HepG2 (cell line): ENCODE data around the gene ACSS2. TPM values are rescaled to one million over a fixed set of nuclear protein-coding genes. Genes with fewer than 3 reads are reported as not detected.

Experiments
- ARHGAP35 ChIP-seq: sonication (generic); formaldehyde crosslinking; IDR thresholded peaks from 2 replicates; pipeline ENCODE4 v1.9.0; 2022; ENCODE audit warnings: mild to moderate bottlenecking, inconsistent platforms, moderate library complexity, missing genetic modification reagents, borderline replicate concordance
- CBFB ChIP-seq: sonication (generic); formaldehyde crosslinking; IDR thresholded peaks from 2 replicates; pipeline ENCODE4 v1.4.0; 2020; ENCODE audit warnings: missing genetic modification reagents
- CREM ChIP-seq, 2 experiments: sonication (generic) in 1 of 2; formaldehyde crosslinking in 1 of 2; IDR thresholded peaks; 2 replicates each; pipeline versions ENCODE4 v1.4.0 to v1.6.1; 2016 to 2020; ENCODE audit warnings: antibody characterized with exemption in 1 of 2, mild to moderate bottlenecking in 1 of 2, missing genetic modification reagents in 1 of 2
- GLI4 ChIP-seq: sonication (generic); formaldehyde crosslinking; IDR thresholded peaks from 2 replicates; pipeline ENCODE4 v1.5.1; 2020; ENCODE audit warnings: missing genetic modification reagents, mild to moderate bottlenecking, moderate library complexity, borderline replicate concordance
- HOXA5 ChIP-seq: sonication (generic); formaldehyde crosslinking; IDR thresholded peaks from 2 replicates; pipeline ENCODE4 v1.4.0; 2020; ENCODE audit warnings: missing genetic modification reagents
- IRF2 ChIP-seq: IDR thresholded peaks from 2 replicates; pipeline ENCODE4 v1.6.1; 2018; ENCODE audit warnings: missing genetic modification reagents, missing compliant biosample characterization
- KLF6 ChIP-seq: IDR thresholded peaks from 2 replicates; pipeline ENCODE4 v1.8.0; 2016; ENCODE audit warnings: missing biosample characterization, missing genetic modification reagents
- LCORL ChIP-seq, 2 experiments: fragments of 450-650 bp in 1 of 2; sonication (generic) in 1 of 2; formaldehyde crosslinking in 1 of 2; IDR thresholded peaks; 2 replicates each; pipeline versions ENCODE4 v1.5.0 to v1.6.1; 2017 to 2020; ENCODE audit warnings: antibody characterized with exemption in 1 of 2, missing genetic modification reagents in 1 of 2
- MAF1 ChIP-seq: sonication (generic); formaldehyde crosslinking; IDR thresholded peaks from 2 replicates; pipeline ENCODE4 v1.5.0; 2020; ENCODE audit warnings: missing genetic modification reagents, borderline replicate concordance
- MIXL1 ChIP-seq: IDR thresholded peaks from 2 replicates; pipeline ENCODE4 v1.6.1; 2016
- NBN ChIP-seq: fragments of 450-650 bp; conservative IDR thresholded peaks from 2 replicates; pipeline ENCODE4 v1.6.1; 2017
- RARA ChIP-seq: IDR thresholded peaks from 2 replicates; pipeline ENCODE4 v1.6.1; 2016; ENCODE audit warnings: missing genetic modification reagents, missing compliant biosample characterization
- ZBTB43 ChIP-seq: sonication (generic); formaldehyde crosslinking; conservative IDR thresholded peaks from 2 replicates; pipeline ENCODE4 v1.4.0; 2020; ENCODE audit warnings: missing genetic modification reagents
- ZMYM4 ChIP-seq: sonication (generic); formaldehyde crosslinking; IDR thresholded peaks from 2 replicates; pipeline ENCODE4 v1.8.1; 2023; ENCODE audit warnings: mild to moderate bottlenecking, missing genetic modification reagents
- ZNF234 ChIP-seq: sonication (generic); formaldehyde crosslinking; conservative IDR thresholded peaks from 2 replicates; pipeline ENCODE4 v1.5.1; 2020; ENCODE audit warnings: mild to moderate bottlenecking, missing genetic modification reagents
- ZNF317 ChIP-seq: sonication (generic); formaldehyde crosslinking; IDR thresholded peaks from 2 replicates; pipeline ENCODE4 v1.5.0; 2020; ENCODE audit warnings: mild to moderate bottlenecking, missing genetic modification reagents
- ZNF691 ChIP-seq: sonication (generic); formaldehyde crosslinking; IDR thresholded peaks from 2 replicates; pipeline ENCODE4 v1.4.0; 2020; ENCODE audit warnings: missing genetic modification reagents, low read depth, mild to moderate bottlenecking, borderline replicate concordance
- ZNF768 ChIP-seq: sonication (generic); formaldehyde crosslinking; IDR thresholded peaks from 2 replicates; pipeline ENCODE4 v1.4.0; 2020; ENCODE audit warnings: missing genetic modification reagents
- ZNF775 ChIP-seq: sonication (generic); formaldehyde crosslinking; IDR thresholded peaks from 2 replicates; pipeline ENCODE4 v1.4.0; 2020; ENCODE audit warnings: missing genetic modification reagents, mild to moderate bottlenecking, moderate library complexity, borderline replicate concordance
- ZNF841 ChIP-seq: sonication (generic); formaldehyde crosslinking; IDR thresholded peaks from 2 replicates; pipeline ENCODE4 v1.8.1; 2023; ENCODE audit warnings: missing genetic modification reagents, borderline replicate concordance
- ZNF891 ChIP-seq: sonication (generic); formaldehyde crosslinking; IDR thresholded peaks from 2 replicates; pipeline ENCODE4 v1.5.0; 2020; ENCODE audit warnings: mild to moderate bottlenecking, missing genetic modification reagents
- polyA plus RNA-seq, 8 experiments: library from polyadenylated mRNA; depleted of rRNA in 3 of 8; stranded (reverse) in 7 of 8; unstranded in 1 of 8; fragments of >200 nt; fragmentation: Illumina TruSeq in 4 of 8; extraction: Trizol in 4 of 8; gene quantifications; 2 replicates each; pipeline versions ENCODE4 v1.2.1 to v1.2.3, GENCODE V29; 2011 to 2016; ENCODE audit warnings: low read depth in 4 of 8, missing spikeins in 1 of 8, mixed read lengths in 1 of 8; ENCODE audit not compliant: insufficient read depth in 1 of 8
- total RNA-seq, 5 experiments: library from RNA; depleted of rRNA; stranded (reverse); fragments of >200 nt; fragmentation: Illumina TruSeq; extraction: Trizol; gene quantifications; 2 replicates each; pipeline ENCODE4 v1.2.3, GENCODE V29; 2016; ENCODE audit warnings: low read depth in 1 of 5
- TF ChIP-seq, protein P1 (sequence below): IDR thresholded peaks from 2 replicates; pipeline ENCODE4 v1.6.1; 2012; ENCODE audit warnings: low read length, improper control_type of control experiment
- TF ChIP-seq, protein P2 (sequence below): sonication (generic); formaldehyde crosslinking; IDR thresholded peaks from 2 replicates; pipeline ENCODE4 v1.4.0; 2020; ENCODE audit warnings: mild to moderate bottlenecking, low read depth, missing genetic modification reagents

Gene ACSS2
- total and polyA plus RNA-seq, 2 of the 13 experiments (the other 11 are each of a cell fraction or from before 2014, with no cell fraction given): 72.8 to 89.7 TPM

- TF ChIP-seq, protein P1, sequence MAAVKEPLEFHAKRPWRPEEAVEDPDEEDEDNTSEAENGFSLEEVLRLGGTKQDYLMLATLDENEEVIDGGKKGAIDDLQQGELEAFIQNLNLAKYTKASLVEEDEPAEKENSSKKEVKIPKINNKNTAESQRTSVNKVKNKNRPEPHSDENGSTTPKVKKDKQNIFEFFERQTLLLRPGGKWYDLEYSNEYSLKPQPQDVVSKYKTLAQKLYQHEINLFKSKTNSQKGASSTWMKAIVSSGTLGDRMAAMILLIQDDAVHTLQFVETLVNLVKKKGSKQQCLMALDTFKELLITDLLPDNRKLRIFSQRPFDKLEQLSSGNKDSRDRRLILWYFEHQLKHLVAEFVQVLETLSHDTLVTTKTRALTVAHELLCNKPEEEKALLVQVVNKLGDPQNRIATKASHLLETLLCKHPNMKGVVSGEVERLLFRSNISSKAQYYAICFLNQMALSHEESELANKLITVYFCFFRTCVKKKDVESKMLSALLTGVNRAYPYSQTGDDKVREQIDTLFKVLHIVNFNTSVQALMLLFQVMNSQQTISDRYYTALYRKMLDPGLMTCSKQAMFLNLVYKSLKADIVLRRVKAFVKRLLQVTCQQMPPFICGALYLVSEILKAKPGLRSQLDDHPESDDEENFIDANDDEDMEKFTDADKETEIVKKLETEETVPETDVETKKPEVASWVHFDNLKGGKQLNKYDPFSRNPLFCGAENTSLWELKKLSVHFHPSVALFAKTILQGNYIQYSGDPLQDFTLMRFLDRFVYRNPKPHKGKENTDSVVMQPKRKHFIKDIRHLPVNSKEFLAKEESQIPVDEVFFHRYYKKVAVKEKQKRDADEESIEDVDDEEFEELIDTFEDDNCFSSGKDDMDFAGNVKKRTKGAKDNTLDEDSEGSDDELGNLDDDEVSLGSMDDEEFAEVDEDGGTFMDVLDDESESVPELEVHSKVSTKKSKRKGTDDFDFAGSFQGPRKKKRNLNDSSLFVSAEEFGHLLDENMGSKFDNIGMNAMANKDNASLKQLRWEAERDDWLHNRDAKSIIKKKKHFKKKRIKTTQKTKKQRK: no peak
- TF ChIP-seq ZNF841 (CRISPR knock-in tag): peak; percentile 67; the same call in 1 of the 2 replicates
- TF ChIP-seq, protein P2, sequence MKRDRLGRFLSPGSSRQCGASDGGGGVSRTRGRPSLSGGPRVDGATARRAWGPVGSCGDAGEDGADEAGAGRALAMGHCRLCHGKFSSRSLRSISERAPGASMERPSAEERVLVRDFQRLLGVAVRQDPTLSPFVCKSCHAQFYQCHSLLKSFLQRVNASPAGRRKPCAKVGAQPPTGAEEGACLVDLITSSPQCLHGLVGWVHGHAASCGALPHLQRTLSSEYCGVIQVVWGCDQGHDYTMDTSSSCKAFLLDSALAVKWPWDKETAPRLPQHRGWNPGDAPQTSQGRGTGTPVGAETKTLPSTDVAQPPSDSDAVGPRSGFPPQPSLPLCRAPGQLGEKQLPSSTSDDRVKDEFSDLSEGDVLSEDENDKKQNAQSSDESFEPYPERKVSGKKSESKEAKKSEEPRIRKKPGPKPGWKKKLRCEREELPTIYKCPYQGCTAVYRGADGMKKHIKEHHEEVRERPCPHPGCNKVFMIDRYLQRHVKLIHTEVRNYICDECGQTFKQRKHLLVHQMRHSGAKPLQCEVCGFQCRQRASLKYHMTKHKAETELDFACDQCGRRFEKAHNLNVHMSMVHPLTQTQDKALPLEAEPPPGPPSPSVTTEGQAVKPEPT (CRISPR knock-in tag): peak; percentile 97
- TF ChIP-seq ZBTB43: peak; percentile 88; the same call in 1 of the 2 replicates
- no peak for TF ChIP-seq LCORL (IDR thresholded peaks at IDR 0.05)
- TF ChIP-seq LCORL (CRISPR knock-in tag; IDR thresholded peaks at IDR 0.05): peak; percentile 99
- peak; percentile 99 for TF ChIP-seq GLI4 (CRISPR knock-in tag)
- peak; percentile 96 for TF ChIP-seq ZNF775 (CRISPR knock-in tag)
- TF ChIP-seq MIXL1 (CRISPR knock-in tag): peak; percentile 71; the same call in 1 of the 2 replicates
- TF ChIP-seq MAF1 (CRISPR knock-in tag): 0 out of 2 replicates have a peak, but pooled peaks have one; percentile 60
- peak; percentile 99 for TF ChIP-seq ZNF891 (CRISPR knock-in tag)
- TF ChIP-seq CREM (IDR thresholded peaks at IDR 0.05): 0 out of 2 replicates have a peak, but pooled peaks have one; percentile 69
- no peak for TF ChIP-seq CREM (CRISPR knock-in tag; IDR thresholded peaks at IDR 0.05)
- peak; percentile 79 for TF ChIP-seq ZNF768 (CRISPR knock-in tag)
- TF ChIP-seq ZMYM4 (CRISPR knock-in tag): peak; percentile 99
- TF ChIP-seq CBFB (CRISPR knock-in tag): no peak; the same call in 1 of the 2 replicates
- TF ChIP-seq ZNF691 (CRISPR knock-in tag): peak; percentile 98
- TF ChIP-seq KLF6 (CRISPR knock-in tag): peak; percentile 98
- TF ChIP-seq HOXA5 (CRISPR knock-in tag): peak; percentile 87
- no peak for TF ChIP-seq NBN
- peak; percentile 94 for TF ChIP-seq ZNF317
- peak; percentile 98 for TF ChIP-seq ARHGAP35 (CRISPR knock-in tag)
- TF ChIP-seq RARA: peak; percentile 52; the same call in 1 of the 2 replicates
- TF ChIP-seq IRF2 (CRISPR knock-in tag): peak; percentile 93
- no peak; the same call in 1 of the 2 replicates for TF ChIP-seq ZNF234 (CRISPR knock-in tag)
Measured at GRCh38 chr20:34955231-34956040, 79.0 kb downstream of the ACSS2 start, which contains the start of the genes GSS and MYH7B (continued).
